ENCODE results near the gene GOT2.

GRCh38 chr16:58723109-58723508, 11.0 kb downstream of the GOT2 start:
- TF ChIP-seq CTCF (IDR thresholded peaks at IDR 0.05) (no peak), POLR2A (IDR thresholded peaks at IDR 0.05) (no peak), POLR2AphosphoS5 (IDR thresholded peaks at IDR 0.05) (no peak), EP300 (IDR thresholded peaks at IDR 0.05) (no peak)

Measured in sigmoid colon (tissue), 4 donors.